Measurements from ENCODE around the gene ALPL.

Gene ALPL

DNA sequence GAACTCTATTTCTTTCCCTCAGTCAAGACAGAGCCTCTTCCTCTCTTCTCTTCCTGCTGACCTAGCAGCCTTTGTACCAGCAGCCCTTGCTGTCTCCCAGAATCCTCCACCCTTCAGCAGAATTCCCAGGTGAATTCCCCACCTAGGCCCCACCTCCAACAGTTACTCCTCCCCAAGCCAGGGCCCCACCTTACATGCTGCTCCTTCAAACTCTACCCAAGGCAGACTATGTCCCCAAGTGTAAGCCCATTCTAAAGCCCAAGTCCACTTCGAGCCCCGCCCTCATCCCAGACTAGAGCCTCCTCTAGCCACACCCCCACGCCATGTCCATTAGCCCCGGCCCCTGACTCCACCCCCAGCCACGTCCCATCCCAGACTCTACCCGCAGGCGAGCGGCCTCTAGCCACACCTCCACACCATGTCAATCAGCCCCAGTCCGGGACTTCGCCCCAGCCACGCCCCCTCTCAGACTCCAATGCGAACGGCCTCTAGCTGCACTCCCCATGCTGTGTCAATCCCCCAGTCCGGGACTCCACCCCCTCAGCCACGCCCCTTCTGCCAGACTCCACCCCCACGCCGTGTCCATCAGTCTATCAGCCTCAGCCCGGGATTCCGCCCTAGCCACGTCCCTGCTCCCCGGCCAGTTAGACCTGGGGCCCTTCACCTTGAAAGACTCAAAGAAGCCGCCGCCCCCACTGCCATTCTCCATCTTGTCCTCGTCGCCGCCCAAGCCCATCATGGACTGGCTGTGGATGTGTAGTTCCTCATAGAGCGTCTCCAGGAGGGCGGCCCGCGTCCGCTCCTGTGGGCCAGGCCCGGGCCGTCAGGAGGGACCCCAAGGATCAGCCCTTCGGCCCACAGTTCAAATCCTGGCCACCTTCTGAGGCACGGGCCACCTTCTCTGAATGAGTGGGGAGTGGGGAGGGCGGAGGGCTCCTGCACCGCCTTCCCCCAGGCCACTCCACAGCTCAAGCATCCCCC is 98.6 kb downstream of the ALPL start:
- TF ChIP-seq, protein P1, sequence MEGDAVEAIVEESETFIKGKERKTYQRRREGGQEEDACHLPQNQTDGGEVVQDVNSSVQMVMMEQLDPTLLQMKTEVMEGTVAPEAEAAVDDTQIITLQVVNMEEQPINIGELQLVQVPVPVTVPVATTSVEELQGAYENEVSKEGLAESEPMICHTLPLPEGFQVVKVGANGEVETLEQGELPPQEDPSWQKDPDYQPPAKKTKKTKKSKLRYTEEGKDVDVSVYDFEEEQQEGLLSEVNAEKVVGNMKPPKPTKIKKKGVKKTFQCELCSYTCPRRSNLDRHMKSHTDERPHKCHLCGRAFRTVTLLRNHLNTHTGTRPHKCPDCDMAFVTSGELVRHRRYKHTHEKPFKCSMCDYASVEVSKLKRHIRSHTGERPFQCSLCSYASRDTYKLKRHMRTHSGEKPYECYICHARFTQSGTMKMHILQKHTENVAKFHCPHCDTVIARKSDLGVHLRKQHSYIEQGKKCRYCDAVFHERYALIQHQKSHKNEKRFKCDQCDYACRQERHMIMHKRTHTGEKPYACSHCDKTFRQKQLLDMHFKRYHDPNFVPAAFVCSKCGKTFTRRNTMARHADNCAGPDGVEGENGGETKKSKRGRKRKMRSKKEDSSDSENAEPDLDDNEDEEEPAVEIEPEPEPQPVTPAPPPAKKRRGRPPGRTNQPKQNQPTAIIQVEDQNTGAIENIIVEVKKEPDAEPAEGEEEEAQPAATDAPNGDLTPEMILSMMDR (conservative IDR thresholded peaks at IDR 0.05; ENCODE audit: control insufficient read depth, insufficient read depth, low read depth, low read length): no peak
- DNase-seq (ENCODE audit: low read depth): peak; percentile 78
- H3K4me3 ChIP-seq (ENCODE audit: control insufficient read depth, low read depth, low read length): no peak overlapping the region

DNA sequence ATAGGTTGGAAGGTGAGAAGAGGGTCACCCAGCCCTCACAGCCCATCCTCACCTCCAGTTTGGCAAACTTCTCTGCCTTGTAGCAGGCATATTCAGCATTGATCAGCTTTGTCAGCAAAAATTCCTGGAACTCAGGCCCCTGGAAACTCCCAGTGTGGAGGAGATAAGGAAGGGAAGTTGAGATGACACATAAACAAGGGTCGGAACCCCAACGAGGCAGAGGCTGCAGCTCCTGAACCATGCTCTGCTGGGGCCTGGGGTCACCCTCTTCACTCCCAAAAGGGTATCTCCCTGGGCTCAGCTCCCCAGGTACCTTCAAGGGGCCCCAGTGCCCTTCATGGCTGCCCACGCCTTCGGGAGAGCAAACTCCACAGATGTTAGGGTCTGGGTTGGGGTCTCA is 99.6 kb downstream of the ALPL start:
- no peak overlapping the region for H3K4me3 ChIP-seq (ENCODE audit: control insufficient read depth, low read depth, low read length)
- TF ChIP-seq, protein P1 (conservative IDR thresholded peaks at IDR 0.05; ENCODE audit: control insufficient read depth, insufficient read depth, low read depth, low read length): no peak
- DNase-seq (ENCODE audit: low read depth): no peak

DNA sequence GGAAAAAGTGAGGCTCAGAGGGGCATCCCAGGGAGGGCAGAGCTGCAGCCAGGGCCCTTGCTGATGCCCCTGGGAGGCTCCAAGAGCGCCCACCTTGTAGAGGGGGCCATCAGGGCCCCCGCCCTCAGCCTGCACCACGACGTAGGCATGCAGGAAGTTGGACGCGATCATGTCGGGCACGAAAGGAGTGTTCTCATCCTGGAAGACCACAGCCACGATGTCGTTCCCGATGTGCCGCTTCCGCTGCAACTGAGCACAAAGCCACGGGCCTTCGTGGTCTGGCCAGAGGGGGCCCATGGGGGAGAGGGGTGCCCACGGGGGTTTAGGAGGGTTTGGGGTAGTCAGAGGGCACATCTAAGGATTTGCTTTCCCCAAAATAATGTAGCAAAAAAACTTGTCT is 100.8 kb downstream of the ALPL start:
- TF ChIP-seq, protein P1 (conservative IDR thresholded peaks at IDR 0.05; ENCODE audit: control insufficient read depth, insufficient read depth, low read depth, low read length): no peak
- no peak for DNase-seq (ENCODE audit: low read depth)

DNA sequence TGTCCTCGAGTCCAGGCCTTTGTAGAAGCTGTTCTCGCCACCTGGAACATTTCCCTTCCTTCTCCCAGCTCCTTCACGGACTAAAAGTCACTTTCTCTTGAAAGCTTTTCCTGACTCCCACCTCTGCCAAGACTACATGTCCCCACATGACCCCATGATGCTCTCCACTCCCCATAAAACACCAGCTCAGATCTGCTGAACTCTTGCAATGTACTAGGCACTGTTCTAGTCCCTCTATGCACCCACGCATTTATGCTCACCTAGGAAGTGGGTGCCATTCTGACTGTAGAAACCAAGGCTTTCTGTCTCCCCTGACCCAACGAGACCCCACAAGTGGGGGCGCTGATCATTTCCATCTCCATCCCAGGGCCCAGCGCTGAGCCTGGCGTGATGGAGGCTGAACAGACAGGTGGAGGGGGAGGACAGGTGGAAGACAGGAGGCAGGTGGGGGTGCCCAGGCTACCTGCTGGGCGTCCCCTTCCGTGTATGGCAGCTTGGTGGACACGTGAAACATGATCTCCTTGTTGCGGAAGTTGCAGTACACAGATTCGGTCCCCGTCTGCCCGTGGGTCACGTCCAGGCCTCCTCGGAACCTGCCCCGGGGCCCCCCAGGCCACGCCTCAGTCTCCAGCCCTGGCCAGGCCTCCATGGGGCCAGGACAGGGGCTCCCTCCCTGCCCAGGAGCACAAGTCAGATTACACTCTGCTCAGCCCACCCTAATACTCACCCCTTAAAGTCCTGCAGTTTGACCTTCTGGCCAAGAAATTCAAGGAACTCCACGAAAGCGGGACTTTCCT is 102.0 kb downstream of the ALPL start:
- TF ChIP-seq, protein P1 (conservative IDR thresholded peaks at IDR 0.05; ENCODE audit: control insufficient read depth, insufficient read depth, low read depth, low read length): no peak
- no peak for DNase-seq (ENCODE audit: low read depth)
- H3K4me3 ChIP-seq (ENCODE audit: control insufficient read depth, low read depth, low read length): no peak overlapping the region

More for the DNA sequence above, 100.8 kb downstream of the ALPL start:
- no peak overlapping the region for H3K4me3 ChIP-seq (ENCODE audit: control insufficient read depth, low read depth, low read length)

DNA sequence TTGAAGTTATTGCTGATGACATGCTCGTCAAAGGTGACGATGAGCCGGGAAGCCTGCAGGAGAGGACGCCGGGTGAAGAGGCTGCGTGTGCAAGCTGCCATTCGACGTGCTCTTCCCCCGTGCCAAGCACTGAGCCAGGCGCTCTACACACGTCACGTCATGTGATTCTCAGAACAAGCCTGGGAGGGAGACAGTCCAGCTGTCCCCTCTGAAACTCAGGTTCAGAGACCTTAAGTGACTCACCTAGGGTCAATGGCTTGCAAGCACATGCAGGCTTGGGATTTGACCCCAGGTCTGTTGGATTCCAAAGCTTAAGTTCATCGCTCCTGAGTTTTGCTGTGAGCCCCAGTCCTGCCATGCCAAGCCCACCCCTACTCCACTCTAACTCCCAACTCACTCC is 102.8 kb downstream of the ALPL start:
- TF ChIP-seq, protein P1 (conservative IDR thresholded peaks at IDR 0.05; ENCODE audit: control insufficient read depth, insufficient read depth, low read depth, low read length): no peak
- DNase-seq (ENCODE audit: low read depth): no peak

DNA sequence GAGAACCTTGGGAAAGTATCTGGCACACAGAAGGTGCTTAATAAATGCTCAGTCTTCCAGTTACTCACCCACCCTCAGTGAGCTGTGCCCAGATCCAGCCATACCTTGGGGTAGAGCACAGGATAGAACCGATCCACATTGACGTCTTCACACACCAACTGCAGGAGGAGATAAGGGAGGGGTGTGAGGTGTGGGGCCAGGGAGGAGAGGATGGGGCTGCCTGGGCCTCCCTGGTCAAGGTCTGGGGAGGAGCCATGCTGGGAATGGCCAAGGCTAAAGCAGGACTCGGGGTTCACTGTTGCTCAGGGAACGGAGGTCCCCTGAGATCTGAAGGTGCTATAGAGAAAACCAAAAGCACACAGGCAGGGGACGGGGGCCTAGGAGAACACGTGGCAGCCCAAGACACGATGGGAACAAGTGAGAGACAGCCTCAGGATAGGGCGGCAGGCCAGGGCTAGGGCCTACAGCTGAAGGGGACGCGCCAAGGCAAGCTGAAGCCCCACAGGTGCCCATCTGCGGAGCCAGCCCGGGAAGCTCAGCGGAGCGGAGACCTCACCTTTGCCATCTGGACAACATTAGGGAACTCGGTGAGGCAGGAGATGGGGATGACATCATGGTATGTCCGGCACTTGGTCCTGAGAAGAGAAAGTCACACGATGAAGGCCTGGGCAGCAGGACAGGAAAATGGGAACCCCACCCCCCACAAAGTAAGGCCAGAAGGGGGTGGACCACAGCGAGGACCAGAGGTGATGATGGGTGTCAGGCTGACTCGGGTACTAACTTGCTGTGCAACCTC is 104.0 kb downstream of the ALPL start:
- no peak for DNase-seq (ENCODE audit: low read depth)
- TF ChIP-seq, protein P1 (conservative IDR thresholded peaks at IDR 0.05; ENCODE audit: control insufficient read depth, insufficient read depth, low read depth, low read length): no peak
- H3K4me3 ChIP-seq (ENCODE audit: control insufficient read depth, low read depth, low read length): no peak overlapping the region

More for the DNA sequence above, 102.8 kb downstream of the ALPL start:
- H3K4me3 ChIP-seq (ENCODE audit: control insufficient read depth, low read depth, low read length): no peak overlapping the region

All from fibroblast of mammary gland (primary cell).